H1 (cell line): ENCODE results near the gene XRN2. TPM values are rescaled to one million over a fixed set of nuclear protein-coding genes. Genes with fewer than 3 reads are reported as not detected.

Experiments used
- CHD1 ChIP-seq: IDR thresholded peaks from 2 replicates; pipeline ENCODE4 v1.6.1; 2012; ENCODE audit warnings: low read depth, low read length, improper control_type of control experiment
- EGR1 ChIP-seq: IDR thresholded peaks from 2 replicates; pipeline ENCODE4 v1.6.1; 2011; ENCODE audit warnings: low read depth, low read length, borderline replicate concordance
- HDAC2 ChIP-seq, 2 experiments: fragments of 300-600 bp in 1 of 2; sonication (generic) in 1 of 2; IDR thresholded peaks; 2 replicates each; pipeline ENCODE4 v1.6.1; 2011 to 2012; ENCODE audit warnings: low read depth in 2 of 2, low read length in 2 of 2, mild to moderate bottlenecking in 2 of 2, moderate library complexity in 2 of 2, borderline replicate concordance in 1 of 2, inconsistent platforms in 1 of 2
- USF2 ChIP-seq: IDR thresholded peaks from 2 replicates; pipeline ENCODE4 v1.6.1; 2011; ENCODE audit warnings: low read length, improper control_type of control experiment
- polyA plus RNA-seq, 7 experiments: library from polyadenylated mRNA; depleted of rRNA in 3 of 7; stranded (reverse) in 5 of 7; unstranded in 2 of 7; fragments of >200 nt in 5 of 7; fragments of 200-250 nt in 2 of 7; gene quantifications; 1 replicate in 5 of 7; 2 replicates in 1 of 7; 4 replicates in 1 of 7; pipeline versions ENCODE4 v1.2.1 to v1.2.3, GENCODE V29; 2011 to 2013; ENCODE audit warnings: missing spikeins in 2 of 7, mixed read lengths in 2 of 7
- total RNA-seq: library from RNA; stranded (reverse); fragmentation: NEBNext Ultra II Directional; extraction: Animal tissue kit (Norgen Biotek cat#: 25700); gene quantifications from 2 replicates; pipeline ENCODE4 v1.2.1, GENCODE V29; 2021

Gene XRN2
- total and polyA plus RNA-seq, 2 of the 8 experiments (the other 6 are each of a cell fraction or from before 2014, with no cell fraction given): 60.3 to 139 TPM

- no peak for TF ChIP-seq EGR1
- no peak for TF ChIP-seq CHD1
- TF ChIP-seq HDAC2 (IDR thresholded peaks at IDR 0.05; ENCODE audit: borderline replicate concordance in 1 of 2, low read depth in 2 of 2, low read length in 2 of 2): no peak
- TF ChIP-seq USF2: no peak
Measured at GRCh38 chr20:21259346-21259745, 43.8 kb upstream of the XRN2 start (continued).
